GM23248 (cell line): Measurements from ENCODE around the gene KDM4B. TPM values are rescaled to one million over a fixed set of nuclear protein-coding genes. Genes with fewer than 3 reads are reported as not detected.

Experiments used
- DNase-seq: peaks from one replicate; pipeline ENCODE4 v3.0.0-alpha.2; 2015
- H2AFZ ChIP-seq: fragments of 200-600 bp; sonication (generic); 2 replicates; pipeline ENCODE4 v1.6.1; 2016; ENCODE audit warnings: antibody characterized with exemption
- H3F3A ChIP-seq: fragments of 200-600 bp; sonication (generic); 2 replicates; pipeline ENCODE4 v1.6.1; 2016; ENCODE audit warnings: mild to moderate bottlenecking, antibody characterized with exemption, mixed run types; ENCODE audit not compliant: insufficient read depth
- H3K27ac ChIP-seq: fragments of 200-600 bp; sonication (generic); 2 replicates; pipeline ENCODE4 v1.5.1; 2016; ENCODE audit warnings: mild to moderate bottlenecking
- H3K27me3 ChIP-seq: fragments of 200-600 bp; sonication (generic); replicated peaks from 2 replicates; pipeline ENCODE4 v1.6.1; 2016; ENCODE audit warnings: mild to moderate bottlenecking; ENCODE audit not compliant: insufficient read depth
- H3K36me3 ChIP-seq: fragments of 200-600 bp; sonication (generic); 2 replicates; pipeline ENCODE4 v1.6.1; 2016; ENCODE audit warnings: low read depth, mild to moderate bottlenecking
- H3K4me1 ChIP-seq: fragments of 200-600 bp; sonication (generic); 2 replicates; pipeline ENCODE4 v1.6.1; 2016; ENCODE audit warnings: mild to moderate bottlenecking; ENCODE audit not compliant: insufficient read depth
- H3K4me2 ChIP-seq: fragments of 200-600 bp; sonication (generic); one replicate; pipeline ENCODE4 v1.6.1; 2016; ENCODE audit warnings: mild to moderate bottlenecking; ENCODE audit not compliant: unreplicated experiment
- H3K4me3 ChIP-seq: fragments of 200-600 bp; sonication (generic); 2 replicates; pipeline ENCODE4 v1.5.1; 2016; ENCODE audit warnings: mild to moderate bottlenecking
- H3K79me2 ChIP-seq: fragments of 200-600 bp; sonication (generic); 2 replicates; pipeline ENCODE4 v1.6.1; 2016; ENCODE audit warnings: mild to moderate bottlenecking; ENCODE audit not compliant: insufficient read depth
- H3K9ac ChIP-seq: fragments of 200-600 bp; sonication (generic); 2 replicates; pipeline ENCODE4 v1.6.1; 2016; ENCODE audit warnings: mild to moderate bottlenecking
- H3K9me2 ChIP-seq: fragments of 200-600 bp; sonication (generic); 2 replicates; pipeline ENCODE4 v1.6.1; 2016; ENCODE audit warnings: mixed run types, mild to moderate bottlenecking, moderate library complexity; ENCODE audit not compliant: insufficient read depth
- H3K9me3 ChIP-seq: fragments of 200-600 bp; sonication (generic); one replicate; pipeline ENCODE4 v1.6.1; 2017; ENCODE audit warnings: low read depth
- H4K20me1 ChIP-seq: fragments of 200-600 bp; sonication (generic); 2 replicates; pipeline ENCODE4 v1.6.0; 2016; ENCODE audit not compliant: insufficient read depth
- EZH2 ChIP-seq: fragments of 200-600 bp; sonication (generic); IDR thresholded peaks from 2 replicates; pipeline ENCODE4 v1.6.1; 2018; ENCODE audit warnings: antibody characterized with exemption, mild to moderate bottlenecking; ENCODE audit not compliant: insufficient read depth, poor library complexity, severe bottlenecking
- EZH2phosphoT487 ChIP-seq: fragments of 200-600 bp; sonication (generic); IDR thresholded peaks from 2 replicates; pipeline ENCODE4 v1.6.1; 2018; ENCODE audit warnings: antibody characterized with exemption, moderate library complexity, mild to moderate bottlenecking, low read depth; ENCODE audit not compliant: insufficient read depth
- WGBS, 2 experiments: methylation state at CpG; one replicate each; pipeline ENCODE4 v1.1.6; 2015 to 2017; ENCODE audit warnings: low lambda C conversion rate in 2 of 2, low coverage in 1 of 2; ENCODE audit errors: missing lambda C conversion rate in 2 of 2; 5-methylcytosine and 5-hydroxymethylcytosine counted together
- in situ Hi-C: fragments of 300-500 bp; cut with MboI; formaldehyde crosslinking; loops from 2 replicates; pipeline ENCODE4 v1.15.0; 2020
- polyA plus RNA-seq: library from polyadenylated mRNA; unstranded; fragments of >200 nt; fragmentation: Nextera tagmentation; extraction: Ambion mirVana; gene quantifications from 2 replicates; pipeline ENCODE4 v1.2.1, GENCODE V29; 2016
- total RNA-seq: library from RNA; depleted of rRNA; stranded (reverse); fragments of >200 nt; shearing (Covaris generic); gene quantifications from 2 replicates; pipeline ENCODE4 v1.2.3, GENCODE V29; 2014

The KDM4B gene
- total and polyA plus RNA-seq, 2 experiments from 2014 or later: 14.8 to 28.7 TPM

GRCh38 chr19:5093948-5094718, 125.2 kb downstream of the KDM4B start:
- DNase-seq: no peak
- H4K20me1 ChIP-seq: no peaks in the 10 kb centered on the region
- no peak overlapping the region for H3K27ac ChIP-seq
- H3K4me1 ChIP-seq: peaks cover 17% of the 10 kb centered on the region
- H3F3A ChIP-seq: no peaks in the 10 kb centered on the region
- 0 out of 2 replicates have a peak, but pooled peaks cover 10% of the 10 kb centered on the region for H3K79me2 ChIP-seq
- TF ChIP-seq EZH2phosphoT487 (no peak), EZH2 (no peak)
- no peaks in the 10 kb centered on the region for H3K9me2 ChIP-seq
- peaks cover 6% of the 10 kb centered on the region; the same call in 1 of the 2 replicates for H3K36me3 ChIP-seq
- no peaks in the 10 kb centered on the region for H3K9me3 ChIP-seq
- H3K9ac ChIP-seq: no peak overlapping the region
- WGBS, 2 experiments: 94% methylated on average over 24 to 26 of the region's 26 CpGs
- no peak overlapping the region for H3K4me3 ChIP-seq
- in situ Hi-C loops: no loop called here
- no peak overlapping the region for H2AFZ ChIP-seq
- H3K4me2 ChIP-seq: no peak overlapping the region
- H3K27me3 ChIP-seq: no peaks in the 10 kb centered on the region

GRCh38 chr19:5094768-5095567, 126.1 kb downstream of the KDM4B start:
- Histone ChIP-seq H3K27me3 (no peaks in the 10 kb centered on the region), H3K36me3 (peaks cover 13% of the 10 kb centered on the region), H3K4me3 (no peak overlapping the region), H3K4me1 (peaks cover 17% of the 10 kb centered on the region), H4K20me1 (no peaks in the 10 kb centered on the region), H3K4me2 (no peak overlapping the region), H3K79me2 (peaks cover 12% of the 10 kb centered on the region; the same call in 1 of the 2 replicates), H3K9me3 (no peaks in the 10 kb centered on the region), H3K9me2 (no peaks in the 10 kb centered on the region), H3K9ac (no peak overlapping the region), H3F3A (no peaks in the 10 kb centered on the region), H3K27ac (no peak overlapping the region), H2AFZ (no peak overlapping the region)
- DNase-seq: no peak
- WGBS, 2 experiments: 86 to 88% methylated on average over 22 to 31 of the region's 31 CpGs
- in situ Hi-C loops: no loop called here
- TF ChIP-seq EZH2 (no peak), EZH2phosphoT487 (no peak)

- 85 to 94% methylated on average over 5 to 7 of the region's 7 CpGs for WGBS, 2 experiments
Observed at GRCh38 chr19:5095568-5095850, 126.6 kb downstream of the KDM4B start.

GRCh38 chr19:5096536-5096935, 127.6 kb downstream of the KDM4B start:
- TF ChIP-seq EZH2 (no peak), EZH2phosphoT487 (no peak)
- in situ Hi-C loops: no loop called here
- 94 to 97% methylated on average over 10 to 37 of the region's 37 CpGs for WGBS, 2 experiments

More at GRCh38 chr19:5095568-5095850, 126.6 kb downstream of the KDM4B start:
- Histone ChIP-seq H2AFZ (no peak overlapping the region), H4K20me1 (no peaks in the 10 kb centered on the region), H3K4me3 (no peak overlapping the region), H3K79me2 (peaks cover 15% of the 10 kb centered on the region; the same call in 1 of the 2 replicates), H3K27ac (no peak overlapping the region), H3K4me2 (no peak overlapping the region), H3K4me1 (peaks cover 17% of the 10 kb centered on the region), H3K9ac (no peak overlapping the region), H3F3A (no peaks in the 10 kb centered on the region), H3K36me3 (peaks cover 18% of the 10 kb centered on the region), H3K9me3 (no peaks in the 10 kb centered on the region), H3K27me3 (no peaks in the 10 kb centered on the region), H3K9me2 (no peaks in the 10 kb centered on the region)
- TF ChIP-seq EZH2phosphoT487: no peak
- TF ChIP-seq EZH2: no peak
- in situ Hi-C loops: no loop called here
- no peak for DNase-seq

More at GRCh38 chr19:5096536-5096935, 127.6 kb downstream of the KDM4B start:
- Histone ChIP-seq H3K36me3 (peaks cover 20% of the 10 kb centered on the region), H3K4me3 (no peak overlapping the region), H3K9ac (no peak overlapping the region), H3K9me3 (no peaks in the 10 kb centered on the region), H3K4me2 (no peak overlapping the region), H3K27ac (no peak overlapping the region), H3K79me2 (peaks cover 15% of the 10 kb centered on the region; the same call in 1 of the 2 replicates), H2AFZ (no peak overlapping the region), H4K20me1 (no peaks in the 10 kb centered on the region; the same call in 1 of the 2 replicates), H3K9me2 (no peaks in the 10 kb centered on the region), H3F3A (no peaks in the 10 kb centered on the region), H3K4me1 (peaks cover 7% of the 10 kb centered on the region; the same call in 1 of the 2 replicates), H3K27me3 (no peaks in the 10 kb centered on the region)
- DNase-seq: no peak
